TTC549 (cell line): Measurements from ENCODE around the gene SF3A2.
"Not testable (repeated sequence)": the region's sequence is repeated elsewhere in the genome, so short reads cannot be mapped to it uniquely, and the experiment has no call there.

Experiments
- FAIRE-seq: peaks from 2 replicates; lab custom pipeline; 2012; peaks lifted over from hg19 to GRCh38; lab: Jason Lieb, UNC

Gene SF3A2

GRCh38 chr19:2274931-2275535, 38.4 kb downstream of the SF3A2 start:
- FAIRE-seq: no peak

GRCh38 chr19:2275588-2276428, 39.2 kb downstream of the SF3A2 start:
- no peak for FAIRE-seq

- FAIRE-seq: no peak
These were observed 39.9 kb downstream of the SF3A2 start for GRCh38 chr19:2276429-2276986.

GRCh38 chr19:2277138-2277537, 40.5 kb downstream of the SF3A2 start:
- no peak for FAIRE-seq

GRCh38 chr19:2278459-2279158, 42.0 kb downstream of the SF3A2 start:
- no peak for FAIRE-seq

- no peak for FAIRE-seq
These were observed 44.1 kb downstream of the SF3A2 start for GRCh38 chr19:2280633-2281264.

GRCh38 chr19:2281265-2282061, 44.8 kb downstream of the SF3A2 start:
- FAIRE-seq: not testable (repeated sequence)

- FAIRE-seq: no peak
These were observed 45.6 kb downstream of the SF3A2 start, which contains the start of gene PEAK3 for GRCh38 chr19:2282062-2282861. PEAK3 (minus strand) TSS chr19:2282175; CDS start chr19:2280931, 1,244 bp downstream.

- FAIRE-seq: no peak
These were observed 46.2 kb downstream of the SF3A2 start for GRCh38 chr19:2282862-2283237.

GRCh38 chr19:2283835-2284507, 47.3 kb downstream of the SF3A2 start:
- no peak for FAIRE-seq

GRCh38 chr19:2286402-2287140, 49.9 kb downstream of the SF3A2 start:
- FAIRE-seq: no peak

- no peak for FAIRE-seq
These were observed 51.1 kb downstream of the SF3A2 start for GRCh38 chr19:2287585-2288337.

- FAIRE-seq: no peak
These were observed 51.8 kb downstream of the SF3A2 start for GRCh38 chr19:2288338-2288817.

GRCh38 chr19:2288818-2289713, 52.4 kb downstream of the SF3A2 start:
- FAIRE-seq: no peak

- no peak for FAIRE-seq
These were observed 53.3 kb downstream of the SF3A2 start for GRCh38 chr19:2289714-2290435.

GRCh38 chr19:2290441-2291184, 54.0 kb downstream of the SF3A2 start:
- FAIRE-seq: no peak
